IPS DF 4.7 (cell line): ENCODE data around the gene CLSTN2.

Experiments used
- DNase-seq: peaks from one replicate; pipeline ENCODE4 v3.0.0-alpha.2; 2013; ENCODE audit warnings: low spot score; ENCODE audit errors: extremely low read depth

CLSTN2 gene

GRCh38 chr3:140224307-140224706 lies 289.3 kb downstream of the CLSTN2 start:
- no peak for DNase-seq

GRCh38 chr3:140225996-140226395 lies 291.0 kb downstream of the CLSTN2 start:
- DNase-seq, result no peak

GRCh38 chr3:140233702-140234101 lies 298.7 kb downstream of the CLSTN2 start:
- no peak for DNase-seq

- no peak for DNase-seq
Measured at GRCh38 chr3:140234256-140234655, 299.3 kb downstream of the CLSTN2 start.

- no peak for DNase-seq
Measured at GRCh38 chr3:140236836-140237501, 302.0 kb downstream of the CLSTN2 start.

GRCh38 chr3:140238646-140239314 lies 303.8 kb downstream of the CLSTN2 start:
- no peak for DNase-seq

- no peak for DNase-seq
Measured at GRCh38 chr3:140242818-140243276, 307.9 kb downstream of the CLSTN2 start.

- DNase-seq, result no peak
Measured at GRCh38 chr3:140243575-140243974, 308.6 kb downstream of the CLSTN2 start.

GRCh38 chr3:140244893-140245292 lies 309.9 kb downstream of the CLSTN2 start:
- no peak for DNase-seq

GRCh38 chr3:140246578-140246977 lies 311.6 kb downstream of the CLSTN2 start:
- DNase-seq, result no peak

GRCh38 chr3:140247775-140248174 lies 312.8 kb downstream of the CLSTN2 start:
- DNase-seq, result no peak

- DNase-seq, result no peak
Measured at GRCh38 chr3:140249188-140249587, 314.2 kb downstream of the CLSTN2 start.

GRCh38 chr3:140250010-140250855 lies 315.2 kb downstream of the CLSTN2 start:
- DNase-seq, result no peak

GRCh38 chr3:140250945-140251344 lies 316.0 kb downstream of the CLSTN2 start:
- no peak for DNase-seq

GRCh38 chr3:140251678-140252077 lies 316.7 kb downstream of the CLSTN2 start:
- DNase-seq, result no peak

GRCh38 chr3:140252812-140253656 lies 318.0 kb downstream of the CLSTN2 start:
- no peak for DNase-seq

GRCh38 chr3:140258222-140258724 lies 323.3 kb downstream of the CLSTN2 start:
- DNase-seq, result no peak

GRCh38 chr3:140265302-140265701 lies 330.3 kb downstream of the CLSTN2 start:
- no peak for DNase-seq

GRCh38 chr3:140268103-140268502 lies 333.1 kb downstream of the CLSTN2 start:
- no peak for DNase-seq

- no peak for DNase-seq
Measured at GRCh38 chr3:140268610-140269009, 333.6 kb downstream of the CLSTN2 start.

GRCh38 chr3:140270329-140270728 lies 335.3 kb downstream of the CLSTN2 start:
- no peak for DNase-seq
